DND-41 (cell line): Measurements from ENCODE around the gene ADAMTS13.

Source experiments
- CTCF ChIP-seq: IDR thresholded peaks from 2 replicates; pipeline ENCODE4 v1.5.1; 2012; ENCODE audit warnings: borderline replicate concordance, low read length, moderate library complexity, mild to moderate bottlenecking; ENCODE audit not compliant: poor library complexity, severe bottlenecking; ENCODE audit errors: extremely low read depth
- EZH2 ChIP-seq: IDR thresholded peaks from 3 replicates; pipeline ENCODE4 v1.6.1; 2012; ENCODE audit warnings: borderline replicate concordance, low read depth, mild to moderate bottlenecking, moderate library complexity, low read length, inconsistent platforms; ENCODE audit not compliant: severe bottlenecking

GRCh38 chr9:133494636-133495326 is 72.6 kb downstream of the ADAMTS13 start:
- TF ChIP-seq CTCF (no peak), EZH2 (no peak)
